HG03108 (cell line): Measurements from ENCODE around the gene DPM2.

ENCODE experiments used
- ATAC-seq: cut with Tn5 transposase; IDR thresholded peaks from one replicate; pipeline ENCODE4 v1.9.1; 2021; ENCODE audit warnings: moderate library complexity; ENCODE audit not compliant: unreplicated experiment

Gene DPM2

GRCh38 chr9:127937388-127938297 lies at the start of gene DPM2:
DPM2 (minus strand) TSS chr9:127937854; CDS start chr9:127937820, 34 bp downstream.
- ATAC-seq = peak; percentile 85

- ATAC-seq = peak; percentile 30
Observed at GRCh38 chr9:127987103-127987614, 49.5 kb upstream of the DPM2 start.

GRCh38 chr9:127985011-127985410 lies 47.4 kb upstream of the DPM2 start:
- ATAC-seq = no peak

GRCh38 chr9:127983847-127984289 lies 46.2 kb upstream of the DPM2 start:
- peak; percentile 28 for ATAC-seq

- ATAC-seq = no peak
Observed at GRCh38 chr9:127982912-127983311, 45.3 kb upstream of the DPM2 start.

- ATAC-seq = no peak
Observed at GRCh38 chr9:127981559-127982121, 44.0 kb upstream of the DPM2 start.

- ATAC-seq = peak; percentile 68
Observed at GRCh38 chr9:127980706-127981558, 43.3 kb upstream of the DPM2 start, which contains the start of gene EEIG1. EEIG1 (minus strand) TSS chr9:127980989; CDS start chr9:127980137, 852 bp downstream.

- peak; percentile 28 for ATAC-seq
Observed at GRCh38 chr9:127980060-127980705, 42.5 kb upstream of the DPM2 start.

GRCh38 chr9:127979333-127980059 lies 41.8 kb upstream of the DPM2 start:
- ATAC-seq = peak; percentile 28

- ATAC-seq = no peak
Observed at GRCh38 chr9:127979015-127979332, 41.3 kb upstream of the DPM2 start.

- ATAC-seq = no peak
Observed at GRCh38 chr9:127977884-127978647, 40.4 kb upstream of the DPM2 start.

GRCh38 chr9:127977009-127977883 lies 39.6 kb upstream of the DPM2 start:
- ATAC-seq = no peak

- no peak for ATAC-seq
Observed at GRCh38 chr9:127976498-127976897, 38.8 kb upstream of the DPM2 start.

GRCh38 chr9:127975376-127976315 lies 38.0 kb upstream of the DPM2 start:
- no peak for ATAC-seq

GRCh38 chr9:127974769-127975261 lies 37.2 kb upstream of the DPM2 start:
- no peak for ATAC-seq

GRCh38 chr9:127974001-127974768 lies 36.5 kb upstream of the DPM2 start:
- ATAC-seq = no peak
